Tibial nerve (tissue), 4 donors: ENCODE measurements around the gene TNP2.

Experiments
- CTCF ChIP-seq, 5 experiments: fragments of 200-600 bp in 3 of 5; fragments of 450-650 bp in 2 of 5; sonication (generic) in 3 of 5; IDR thresholded peaks; one replicate each; pipeline ENCODE4 v1.5.1; 2016 to 2019; ENCODE audit warnings: antibody characterized with exemption in 5 of 5, mild to moderate bottlenecking in 3 of 5, moderate library complexity in 2 of 5
- EP300 ChIP-seq, 2 donors: sonication (generic); formaldehyde crosslinking; IDR thresholded peaks; one replicate each; pipeline ENCODE4 v1.6.1; 2017; ENCODE audit warnings: antibody characterized with exemption in 2 of 2, mild to moderate bottlenecking in 1 of 2
- POLR2A ChIP-seq, 2 donors: fragments of 450-650 bp; IDR thresholded peaks; one replicate each; pipeline ENCODE4 v1.6.1; 2017; ENCODE audit warnings: antibody characterized with exemption in 2 of 2, mild to moderate bottlenecking in 2 of 2, moderate library complexity in 2 of 2

DNA sequence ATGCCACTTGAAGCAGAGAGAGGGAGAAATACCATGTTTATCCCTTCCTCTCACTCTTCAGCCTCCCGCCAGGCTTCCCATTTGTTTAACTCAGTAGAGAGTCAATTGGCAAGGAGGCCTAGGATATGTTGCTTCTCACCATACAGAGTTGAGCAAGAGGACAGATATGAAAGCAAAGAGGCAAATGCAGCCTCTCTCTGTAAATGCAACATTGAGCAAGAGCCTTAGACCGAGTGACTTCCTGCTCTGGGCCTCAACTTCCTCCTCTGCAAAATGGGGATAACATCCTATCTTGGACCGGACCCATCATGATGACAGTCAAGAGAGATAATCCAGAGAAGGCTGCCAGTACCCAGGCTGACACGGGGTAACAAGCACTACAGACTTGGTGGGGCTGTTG, 49.9 kb downstream of the TNP2 start:
- TF ChIP-seq CTCF (IDR thresholded peaks at IDR 0.05) (no peak), POLR2A (IDR thresholded peaks at IDR 0.05) (no peak), EP300 (IDR thresholded peaks at IDR 0.05) (no peak)
